Body of pancreas (tissue), 4 donors: ENCODE data around the gene LDLRAD1.

Experiments used
- CTCF ChIP-seq, 7 experiments: fragments of 450-650 bp in 4 of 7; fragments of 200-600 bp in 3 of 7; sonication (generic) in 3 of 7; IDR thresholded peaks; one replicate each; pipeline ENCODE4 v1.5.1; 2016 to 2019; ENCODE audit warnings: antibody characterized with exemption in 7 of 7
- POLR2A ChIP-seq, 3 donors: fragments of 450-650 bp; IDR thresholded peaks; one replicate each; pipeline ENCODE4 v1.6.1; 2016; ENCODE audit warnings: antibody characterized with exemption in 3 of 3, mild to moderate bottlenecking in 2 of 3

- TF ChIP-seq CTCF (IDR thresholded peaks at IDR 0.05) = no peak
- no peak for TF ChIP-seq POLR2A (IDR thresholded peaks at IDR 0.05)
These were observed 54.5 kb downstream of the LDLRAD1 start for GRCh38 chr1:53963460-53963859.
